GM20000 (cell line): ENCODE data around the gene TEX35.
"Not testable (repeated sequence)": the region's sequence is repeated elsewhere in the genome, so short reads cannot be mapped to it uniquely, and the experiment has no call there.

Source experiments
- DNase-seq: peaks from one replicate; pipeline ENCODE4 v3.0.0; 2012; ENCODE audit warnings: low spot score
- CTCF ChIP-seq: IDR thresholded peaks from 2 replicates; pipeline ENCODE4 v1.5.1; 2012; ENCODE audit warnings: mild to moderate bottlenecking, control low read depth; ENCODE audit errors: extremely low read depth, missing control alignments

The TEX35 gene

GRCh38 chr1:178542554-178543289 is 29.8 kb downstream of the TEX35 start:
- TF ChIP-seq CTCF = peak; percentile 98
- peak; percentile 91 for DNase-seq

- TF ChIP-seq CTCF = no peak
- DNase-seq = peak; percentile 38
Observed at GRCh38 chr1:178543290-178543607, 30.3 kb downstream of the TEX35 start.

- TF ChIP-seq CTCF = no peak
Observed at GRCh38 chr1:178544531-178544930, 31.6 kb downstream of the TEX35 start.

GRCh38 chr1:178548108-178548507 is 35.2 kb downstream of the TEX35 start:
- no peak for TF ChIP-seq CTCF
- no peak for DNase-seq

More at GRCh38 chr1:178544531-178544930, 31.6 kb downstream of the TEX35 start:
- no peak for DNase-seq

GRCh38 chr1:178551307-178551706 is 38.4 kb downstream of the TEX35 start:
- TF ChIP-seq CTCF = no peak
- no peak for DNase-seq

GRCh38 chr1:178551940-178552339 is 39.0 kb downstream of the TEX35 start:
- TF ChIP-seq CTCF = no peak
- DNase-seq = no peak

- no peak for TF ChIP-seq CTCF
- no peak for DNase-seq
Observed at GRCh38 chr1:178552856-178553255, 39.9 kb downstream of the TEX35 start.

- not testable (repeated sequence) for DNase-seq
Observed at GRCh38 chr1:178554351-178554750, 41.4 kb downstream of the TEX35 start.

GRCh38 chr1:178555613-178556012 is 42.7 kb downstream of the TEX35 start:
- not testable (repeated sequence) for DNase-seq

GRCh38 chr1:178558816-178559215 is 45.9 kb downstream of the TEX35 start:
- DNase-seq = not testable (repeated sequence)
